Progenitor cell of endocrine pancreas (in vitro differentiated cells): ENCODE measurements around the gene TRAF1. TPM values are rescaled to one million over a fixed set of nuclear protein-coding genes. Genes with fewer than 3 reads are reported as not detected.

Source experiments
- DNase-seq: peaks from one replicate; pipeline ENCODE4 v3.0.0; 2021; ENCODE audit warnings: low spot score; ENCODE audit not compliant: unreplicated experiment
- H3K27ac Mint-ChIP-seq: 2 replicates; pipeline ENCODE4 v1.8.0; 2021; ENCODE audit warnings: mild to moderate bottlenecking, moderate library complexity, mixed read lengths
- H3K27me3 Mint-ChIP-seq: 2 replicates; pipeline ENCODE4 v1.8.0; 2021; ENCODE audit warnings: mixed read lengths
- H3K36me3 Mint-ChIP-seq: 2 replicates; pipeline ENCODE4 v1.8.0; 2022; ENCODE audit warnings: mixed read lengths; ENCODE audit not compliant: insufficient read depth
- H3K4me1 Mint-ChIP-seq: 2 replicates; pipeline ENCODE4 v1.8.0; 2021; ENCODE audit warnings: low read depth, mixed read lengths
- H3K4me3 Mint-ChIP-seq: 2 replicates; pipeline ENCODE4 v1.8.0; 2021; ENCODE audit warnings: low read depth, mild to moderate bottlenecking, moderate library complexity, mixed read lengths
- H3K9me3 Mint-ChIP-seq: 2 replicates; pipeline ENCODE4 v1.8.0; 2021; ENCODE audit warnings: low read depth, mixed read lengths
- CTCF ChIP-seq: fragments of 200-600 bp; sonication (generic); IDR thresholded peaks from one replicate; pipeline ENCODE4 v1.5.0; 2021; ENCODE audit warnings: antibody characterized with exemption, mild to moderate bottlenecking; ENCODE audit not compliant: unreplicated experiment
- total RNA-seq: library from RNA; stranded (reverse); gene quantifications from 2 replicates; pipeline ENCODE4 v1.2.1, GENCODE V29; 2021

The TRAF1 gene
- total RNA-seq, 1 donor from 2014 or later = 6.7 TPM

- Mint-ChIP-seq H3K36me3 (peaks cover 5% of the 10 kb centered on the region), H3K9me3 (no peaks in the 10 kb centered on the region), H3K27ac (no peak overlapping the region), H3K27me3 (no peaks in the 10 kb centered on the region), H3K4me3 (no peak overlapping the region), H3K4me1 (no peaks in the 10 kb centered on the region)
- DNase-seq = no peak
- no peak for TF ChIP-seq CTCF
Observed at GRCh38 chr9:120915854-120916470, 10.6 kb downstream of the TRAF1 start.

- no peak for TF ChIP-seq CTCF
- H3K9me3 Mint-ChIP-seq = no peaks in the 10 kb centered on the region
- peaks cover 5% of the 10 kb centered on the region for H3K36me3 Mint-ChIP-seq
Observed at GRCh38 chr9:120914953-120915352, 11.6 kb downstream of the TRAF1 start.

GRCh38 chr9:120914396-120914795, 12.2 kb downstream of the TRAF1 start:
- Mint-ChIP-seq H3K36me3 (peaks cover 5% of the 10 kb centered on the region), H3K9me3 (no peaks in the 10 kb centered on the region), H3K4me3 (no peak overlapping the region), H3K4me1 (no peaks in the 10 kb centered on the region), H3K27ac (no peak overlapping the region), H3K27me3 (no peaks in the 10 kb centered on the region)
- no peak for DNase-seq
- no peak for TF ChIP-seq CTCF

More at GRCh38 chr9:120914953-120915352, 11.6 kb downstream of the TRAF1 start:
- H3K27ac Mint-ChIP-seq = no peak overlapping the region
- H3K27me3 Mint-ChIP-seq = no peaks in the 10 kb centered on the region
- DNase-seq = no peak
- no peak overlapping the region for H3K4me3 Mint-ChIP-seq
- no peaks in the 10 kb centered on the region for H3K4me1 Mint-ChIP-seq

- Mint-ChIP-seq H3K27me3 (no peaks in the 10 kb centered on the region), H3K27ac (no peak overlapping the region), H3K36me3 (peaks cover 5% of the 10 kb centered on the region), H3K4me3 (no peak overlapping the region), H3K9me3 (no peaks in the 10 kb centered on the region), H3K4me1 (no peaks in the 10 kb centered on the region)
- TF ChIP-seq CTCF = no peak
- no peak for DNase-seq
Observed at GRCh38 chr9:120913647-120914264, 12.8 kb downstream of the TRAF1 start.

GRCh38 chr9:120912958-120913646, 13.5 kb downstream of the TRAF1 start:
- Mint-ChIP-seq H3K27ac (no peak overlapping the region), H3K9me3 (no peaks in the 10 kb centered on the region)

More at GRCh38 chr9:120912958-120913646, 13.5 kb downstream of the TRAF1 start:
- no peak for TF ChIP-seq CTCF
- Mint-ChIP-seq H3K4me1 (no peaks in the 10 kb centered on the region), H3K27me3 (no peaks in the 10 kb centered on the region), H3K4me3 (no peak overlapping the region), H3K36me3 (peaks cover 5% of the 10 kb centered on the region)
- DNase-seq = no peak
